T-helper 1 cell (primary cell): ENCODE measurements around the gene IRF4.
A peak's percentile ranks its signal among the peaks of the same experiment; 100 is the strongest.

Experiments
- DNase-seq, 5 donors: peaks; one replicate each; pipeline ENCODE4 v3.0.0-alpha.2; 2012 to 2020

The IRF4 gene

GRCh38 chr6:445571-446417 is 54.2 kb downstream of the IRF4 start:
- no peak for DNase-seq

GRCh38 chr6:446418-447366 is 55.1 kb downstream of the IRF4 start:
- DNase-seq = peak; percentile 31 to 89 (median 62)

GRCh38 chr6:447381-448165 is 56.0 kb downstream of the IRF4 start:
- peak in 1 of 5 donors; percentile 61 for DNase-seq

- no peak for DNase-seq
Observed at GRCh38 chr6:448296-449056, 56.9 kb downstream of the IRF4 start.

GRCh38 chr6:449057-449430 is 57.5 kb downstream of the IRF4 start:
- no peak for DNase-seq

- no peak for DNase-seq
Observed at GRCh38 chr6:449486-450419, 58.2 kb downstream of the IRF4 start.

- no peak for DNase-seq
Observed at GRCh38 chr6:451336-451735, 59.8 kb downstream of the IRF4 start.

GRCh38 chr6:451847-452246 is 60.3 kb downstream of the IRF4 start:
- no peak for DNase-seq

- no peak for DNase-seq
Observed at GRCh38 chr6:452301-453067, 60.9 kb downstream of the IRF4 start.

GRCh38 chr6:453152-453551 is 61.6 kb downstream of the IRF4 start:
- DNase-seq = no peak

GRCh38 chr6:454148-454991 is 62.8 kb downstream of the IRF4 start:
- no peak for DNase-seq

GRCh38 chr6:455006-455585 is 63.5 kb downstream of the IRF4 start:
- DNase-seq = no peak

- no peak for DNase-seq
Observed at GRCh38 chr6:455835-456234, 64.3 kb downstream of the IRF4 start.

GRCh38 chr6:456358-456867 is 64.9 kb downstream of the IRF4 start:
- no peak for DNase-seq

- no peak for DNase-seq
Observed at GRCh38 chr6:456887-457286, 65.3 kb downstream of the IRF4 start.
